Natural killer cell (primary cell): ENCODE results near the gene RAB30. TPM values are rescaled to one million over a fixed set of nuclear protein-coding genes. Genes with fewer than 3 reads are reported as not detected.

ENCODE experiments used
- ATAC-seq, 3 donors: fragments of 150-1000 bp in 2 of 3; fragments of 200-7000 bp in 1 of 3; cut with Tn5 transposase; 1 replicate in 1 of 3; 2 replicates in 2 of 3; pipeline ENCODE4 v1.10.0; 2021; ENCODE audit warnings: mild to moderate bottlenecking in 2 of 3, moderate library complexity in 2 of 3
- DNase-seq, 2 donors: peaks; one replicate each; pipeline versions ENCODE4 v3.0.0 to v3.0.0-alpha.2; 2013 to 2021; ENCODE audit warnings: mixed read lengths in 1 of 2
- H3K27ac ChIP-seq: one replicate; pipeline ENCODE4 v1.5.1; 2013; ENCODE audit warnings: mild to moderate bottlenecking, low read length
- H3K27me3 ChIP-seq: one replicate; pipeline ENCODE4 v1.6.1; 2013; ENCODE audit warnings: low read length; ENCODE audit not compliant: control insufficient read depth, insufficient read depth
- H3K36me3 ChIP-seq: one replicate; pipeline ENCODE4 v1.6.1; 2013; ENCODE audit warnings: low read length; ENCODE audit not compliant: control insufficient read depth, insufficient read depth
- H3K4me1 ChIP-seq: one replicate; pipeline ENCODE4 v1.6.1; 2013; ENCODE audit warnings: low read length; ENCODE audit not compliant: control insufficient read depth, insufficient read depth
- H3K4me3 ChIP-seq: one replicate; pipeline ENCODE4 v1.5.1; 2013; ENCODE audit warnings: low read length
- H3K9me3 ChIP-seq: one replicate; pipeline ENCODE4 v1.6.1; 2013; ENCODE audit warnings: low read length; ENCODE audit not compliant: control insufficient read depth, insufficient read depth
- H3K27ac Mint-ChIP-seq, 2 donors: one replicate each; pipeline ENCODE4 v1.8.0; 2022; ENCODE audit warnings: mild to moderate bottlenecking in 2 of 2, mixed read lengths in 2 of 2, moderate library complexity in 1 of 2
- H3K27me3 Mint-ChIP-seq, 2 donors: one replicate each; pipeline ENCODE4 v1.8.0; 2022; ENCODE audit warnings: low read depth in 2 of 2, mixed read lengths in 2 of 2
- H3K36me3 Mint-ChIP-seq: one replicate; pipeline ENCODE4 v1.8.0; 2022; ENCODE audit warnings: mixed read lengths
- H3K4me1 Mint-ChIP-seq, 2 donors: one replicate each; pipeline ENCODE4 v1.8.0; 2022; ENCODE audit warnings: mixed read lengths in 2 of 2
- H3K4me3 Mint-ChIP-seq: one replicate; pipeline ENCODE4 v1.8.0; 2022; ENCODE audit warnings: mild to moderate bottlenecking, moderate library complexity, mixed read lengths
- H3K9me3 Mint-ChIP-seq, 2 donors: one replicate each; pipeline ENCODE4 v1.8.0; 2022; ENCODE audit warnings: mixed read lengths in 2 of 2
- WGBS: methylation state at CpG from one replicate; pipeline ENCODE4 v1.1.7; 2013; ENCODE audit warnings: missing lambda C conversion rate; ENCODE audit not compliant: insufficient coverage; 5-methylcytosine and 5-hydroxymethylcytosine counted together
- intact Hi-C: fragments of 100-400 bp; cut with micrococcal nuclease; formaldehyde crosslinking; loops from one replicate; pipeline ENCODE4 v1.14.2; 2022
- total RNA-seq, 4 donors: library from RNA; stranded (reverse); fragments of 120-200 nt in 1 of 4; gene quantifications; one replicate each; pipeline versions ENCODE4 v1.2.3 to v1.2.4, GENCODE V29; 2013 to 2022
- TF ChIP-seq, protein P1 (sequence below): fragments of 200-600 bp; IDR thresholded peaks from one replicate; pipeline ENCODE4 v1.8.0; 2022; ENCODE audit warnings: antibody characterized with exemption

The RAB30 gene
- total RNA-seq, 3 donors from 2014 or later (not counting 1 experiment from before 2014, with no cell fraction given) = 10.2 to 23.3 (median 20.5) TPM

GRCh38 chr11:83026229-83026628, 45.5 kb downstream of the RAB30 start:
- peaks cover 8 to 13% of the 10 kb centered on the region in 2 donors for H3K4me1 Mint-ChIP-seq
- Histone ChIP-seq H3K4me1 (peaks cover 2% of the 10 kb centered on the region), H3K36me3 (no peaks in the 10 kb centered on the region), H3K27ac (no peak overlapping the region), H3K4me3 (no peak overlapping the region), H3K27me3 (no peaks in the 10 kb centered on the region), H3K9me3 (no peaks in the 10 kb centered on the region)
- intact Hi-C loops = no loop called here
- H3K27ac Mint-ChIP-seq = no peak overlapping the region
- no peak for ATAC-seq
- H3K9me3 Mint-ChIP-seq = no peaks in the 10 kb centered on the region
- DNase-seq = no peak
- no peak overlapping the region for H3K4me3 Mint-ChIP-seq
- TF ChIP-seq, protein P1, sequence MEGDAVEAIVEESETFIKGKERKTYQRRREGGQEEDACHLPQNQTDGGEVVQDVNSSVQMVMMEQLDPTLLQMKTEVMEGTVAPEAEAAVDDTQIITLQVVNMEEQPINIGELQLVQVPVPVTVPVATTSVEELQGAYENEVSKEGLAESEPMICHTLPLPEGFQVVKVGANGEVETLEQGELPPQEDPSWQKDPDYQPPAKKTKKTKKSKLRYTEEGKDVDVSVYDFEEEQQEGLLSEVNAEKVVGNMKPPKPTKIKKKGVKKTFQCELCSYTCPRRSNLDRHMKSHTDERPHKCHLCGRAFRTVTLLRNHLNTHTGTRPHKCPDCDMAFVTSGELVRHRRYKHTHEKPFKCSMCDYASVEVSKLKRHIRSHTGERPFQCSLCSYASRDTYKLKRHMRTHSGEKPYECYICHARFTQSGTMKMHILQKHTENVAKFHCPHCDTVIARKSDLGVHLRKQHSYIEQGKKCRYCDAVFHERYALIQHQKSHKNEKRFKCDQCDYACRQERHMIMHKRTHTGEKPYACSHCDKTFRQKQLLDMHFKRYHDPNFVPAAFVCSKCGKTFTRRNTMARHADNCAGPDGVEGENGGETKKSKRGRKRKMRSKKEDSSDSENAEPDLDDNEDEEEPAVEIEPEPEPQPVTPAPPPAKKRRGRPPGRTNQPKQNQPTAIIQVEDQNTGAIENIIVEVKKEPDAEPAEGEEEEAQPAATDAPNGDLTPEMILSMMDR = no peak
- H3K27me3 Mint-ChIP-seq = no peaks in the 10 kb centered on the region
- no peaks in the 10 kb centered on the region for H3K36me3 Mint-ChIP-seq
- 95% methylated on average over 4 of the region's 4 CpGs for WGBS

- Mint-ChIP-seq H3K9me3 (no peaks in the 10 kb centered on the region), H3K4me1 (peaks cover 8 to 13% of the 10 kb centered on the region in 2 donors), H3K27me3 (no peaks in the 10 kb centered on the region), H3K36me3 (no peaks in the 10 kb centered on the region), H3K27ac (no peak overlapping the region), H3K4me3 (no peak overlapping the region)
- WGBS = 79% methylated on average over 2 of the region's 2 CpGs
- DNase-seq = no peak
- TF ChIP-seq, protein P1 = no peak
- ATAC-seq = no peak
- no peaks in the 10 kb centered on the region for H3K9me3 ChIP-seq
- H3K27ac ChIP-seq = no peak overlapping the region
- no peak overlapping the region for H3K4me3 ChIP-seq
- intact Hi-C loops = no loop called here
- H3K4me1 ChIP-seq = peaks cover 2% of the 10 kb centered on the region
- no peaks in the 10 kb centered on the region for H3K27me3 ChIP-seq
- H3K36me3 ChIP-seq = no peaks in the 10 kb centered on the region
These were observed 46.4 kb downstream of the RAB30 start for GRCh38 chr11:83025267-83025704.

GRCh38 chr11:83024270-83024854, 47.3 kb downstream of the RAB30 start:
- peaks cover 11 to 17% of the 10 kb centered on the region in 2 donors for H3K4me1 Mint-ChIP-seq
- no peak overlapping the region for H3K27ac ChIP-seq
- no peaks in the 10 kb centered on the region for H3K27me3 ChIP-seq
- H3K27me3 Mint-ChIP-seq = no peaks in the 10 kb centered on the region
- H3K9me3 Mint-ChIP-seq = no peaks in the 10 kb centered on the region
- H3K4me3 ChIP-seq = no peak overlapping the region
- no peak for ATAC-seq
- TF ChIP-seq, protein P1 = no peak
- H3K36me3 ChIP-seq = no peaks in the 10 kb centered on the region
- no peaks in the 10 kb centered on the region for H3K9me3 ChIP-seq
- DNase-seq = no peak
- H3K27ac Mint-ChIP-seq = no peak overlapping the region
- no peak overlapping the region for H3K4me3 Mint-ChIP-seq
- peaks cover 2% of the 10 kb centered on the region for H3K4me1 ChIP-seq
- intact Hi-C loops = no loop called here
- 76% methylated on average over 3 of the region's 3 CpGs for WGBS
- H3K36me3 Mint-ChIP-seq = no peaks in the 10 kb centered on the region

- Mint-ChIP-seq H3K9me3 (no peaks in the 10 kb centered on the region), H3K4me1 (peaks cover 13 to 19% of the 10 kb centered on the region in 2 donors), H3K4me3 (no peak overlapping the region), H3K27me3 (no peaks in the 10 kb centered on the region), H3K36me3 (no peaks in the 10 kb centered on the region), H3K27ac (no peak overlapping the region)
- H3K4me1 ChIP-seq = peaks cover 2% of the 10 kb centered on the region
- H3K36me3 ChIP-seq = no peaks in the 10 kb centered on the region
- TF ChIP-seq, protein P1 = no peak
- H3K27ac ChIP-seq = no peak overlapping the region
- H3K27me3 ChIP-seq = no peaks in the 10 kb centered on the region
- ATAC-seq (no peak), DNase-seq (no peak)
- 73% methylated on average over 4 of the region's 4 CpGs for WGBS
- intact Hi-C loops = no loop called here
- H3K9me3 ChIP-seq = no peaks in the 10 kb centered on the region
- no peak overlapping the region for H3K4me3 ChIP-seq
These were observed 48.3 kb downstream of the RAB30 start for GRCh38 chr11:83023410-83023809.
